IMR-90 (cell line): Measurements from ENCODE around the gene SLC27A2. TPM values are rescaled to one million over a fixed set of nuclear protein-coding genes. Genes with fewer than 3 reads are reported as not detected.

Experiments used
- ATAC-seq: fragments of 200-7000 bp; cut with Tn5 transposase; 2 replicates; pipeline ENCODE4 v1.9.1; 2020; ENCODE audit warnings: low read depth, mild to moderate bottlenecking, moderate library complexity
- BruUV-seq: library from RNA; stranded (reverse); fragments of 400-500 nt; replicated peaks from 2 replicates; lab custom pipeline; 2021; lab: Mats Ljungman, UMichigan
- CTCF ChIA-PET: fragments of 300-600 bp; formaldehyde crosslinking; extraction: SDS; loops from one replicate; lab custom pipeline; 2021; ENCODE audit warnings: antibody characterized with exemption; lab: Yijun Ruan, JAX
- POLR2A ChIA-PET: fragments of 300-600 bp; sonication (Branson Sonifier 250); formaldehyde crosslinking; loops from one replicate; lab custom pipeline; 2022; ENCODE audit warnings: antibody characterized with exemption; ENCODE audit not compliant: unreplicated experiment; lab: Charles Lee
- DNase-seq: peaks from one replicate; pipeline ENCODE4 v3.0.0; 2013
- H2AFZ ChIP-seq: replicated peaks from 2 replicates; pipeline ENCODE3; 2013; ENCODE audit warnings: low read length, mild to moderate bottlenecking; ENCODE audit not compliant: poor library complexity
- H2AK5ac ChIP-seq: 2 replicates; pipeline ENCODE4 v1.6.1; 2013; ENCODE audit warnings: low read depth, low read length, inconsistent platforms
- H2AK9ac ChIP-seq: replicated peaks from 2 replicates; pipeline ENCODE3; 2013; ENCODE audit warnings: mild to moderate bottlenecking, low read depth, low read length, moderate library complexity; ENCODE audit not compliant: poor library complexity
- H2BK120ac ChIP-seq: 2 replicates; pipeline ENCODE4 v1.6.1; 2013; ENCODE audit warnings: low read depth, low read length, inconsistent platforms
- H2BK15ac ChIP-seq: 3 replicates; pipeline ENCODE4 v1.6.1; 2013; ENCODE audit warnings: low read depth, low read length, inconsistent platforms
- H2BK20ac ChIP-seq: 2 replicates; pipeline ENCODE4 v1.6.1; 2013; ENCODE audit warnings: low read depth, mild to moderate bottlenecking, inconsistent platforms, low read length, moderate library complexity
- H2BK5ac ChIP-seq: 2 replicates; pipeline ENCODE4 v1.6.1; 2013; ENCODE audit warnings: mild to moderate bottlenecking, low read depth, low read length, inconsistent platforms; ENCODE audit not compliant: poor library complexity, severe bottlenecking
- H3K14ac ChIP-seq: replicated peaks from 2 replicates; pipeline ENCODE4 v1.6.1; 2013; ENCODE audit warnings: low read depth, low read length, inconsistent platforms
- H3K18ac ChIP-seq: 2 replicates; pipeline ENCODE4 v1.6.1; 2013; ENCODE audit warnings: low read depth, low read length, control low read depth
- H3K23ac ChIP-seq: 2 replicates; pipeline ENCODE4 v1.6.1; 2013; ENCODE audit warnings: low read depth, low read length, inconsistent platforms
- H3K27ac ChIP-seq: 2 replicates; pipeline ENCODE4 v1.5.1; 2013; ENCODE audit warnings: mild to moderate bottlenecking, control low read depth, low read length; ENCODE audit not compliant: insufficient read depth
- H3K27me3 ChIP-seq: 2 replicates; pipeline ENCODE4 v1.6.1; 2013; ENCODE audit warnings: low read length; ENCODE audit not compliant: control insufficient read depth, insufficient read depth
- H3K36me3 ChIP-seq: 2 replicates; pipeline ENCODE4 v1.6.1; 2013; ENCODE audit warnings: low read length, mixed read lengths; ENCODE audit not compliant: control insufficient read depth, insufficient read depth
- H3K4ac ChIP-seq: 2 replicates; pipeline ENCODE4 v1.6.1; 2013; ENCODE audit warnings: low read depth, low read length, inconsistent platforms
- H3K4me1 ChIP-seq: 2 replicates; pipeline ENCODE4 v1.6.1; 2013; ENCODE audit warnings: low read length, mixed read lengths; ENCODE audit not compliant: control insufficient read depth, insufficient read depth
- H3K4me2 ChIP-seq: 2 replicates; pipeline ENCODE4 v1.6.1; 2013; ENCODE audit warnings: low read depth, mild to moderate bottlenecking, control low read depth, low read length, moderate library complexity
- H3K4me3 ChIP-seq: 2 replicates; pipeline ENCODE4 v1.5.1; 2013; ENCODE audit warnings: low read depth, mild to moderate bottlenecking, control low read depth, low read length, moderate library complexity; ENCODE audit not compliant: insufficient read depth
- H3K56ac ChIP-seq: 2 replicates; pipeline ENCODE4 v1.6.1; 2013; ENCODE audit warnings: low read length, inconsistent platforms; ENCODE audit not compliant: insufficient read depth; ENCODE audit errors: extremely low read depth
- H3K79me1 ChIP-seq, 2 experiments: 2 replicates each; pipeline ENCODE4 v1.6.1; 2013; ENCODE audit warnings: low read length in 2 of 2, inconsistent platforms in 1 of 2, low read depth in 1 of 2
- H3K9ac ChIP-seq: 2 replicates; pipeline ENCODE4 v1.6.1; 2013; ENCODE audit warnings: low read depth, low read length, control low read depth
- H3K9me1 ChIP-seq: 2 replicates; pipeline ENCODE4 v1.6.1; 2013; ENCODE audit warnings: low read length, inconsistent platforms; ENCODE audit not compliant: insufficient read depth
- H3K9me3 ChIP-seq: 2 replicates; pipeline ENCODE4 v1.6.1; 2013; ENCODE audit warnings: low read length; ENCODE audit not compliant: control insufficient read depth, insufficient read depth
- H4K20me1 ChIP-seq: 2 replicates; pipeline ENCODE4 v1.6.1; 2013; ENCODE audit warnings: low read length, inconsistent platforms; ENCODE audit not compliant: insufficient read depth
- H4K5ac ChIP-seq: 2 replicates; pipeline ENCODE4 v1.6.1; 2013; ENCODE audit warnings: mild to moderate bottlenecking, low read depth, low read length, control low read depth
- H4K8ac ChIP-seq, 2 experiments: 2 replicates each; pipeline ENCODE4 v1.6.1; 2013; ENCODE audit warnings: low read depth in 2 of 2, low read length in 2 of 2, control low read depth in 1 of 2, inconsistent platforms in 1 of 2
- H4K91ac ChIP-seq: 2 replicates; pipeline ENCODE4 v1.6.1; 2013; ENCODE audit warnings: low read depth, low read length, inconsistent platforms; ENCODE audit not compliant: insufficient read depth
- BHLHE40 ChIP-seq: fragments of 150-350 bp; IDR thresholded peaks from 2 replicates; pipeline ENCODE4 v1.6.1; 2016; ENCODE audit warnings: mild to moderate bottlenecking, low read depth, low read length
- CEBPB ChIP-seq: IDR thresholded peaks from 2 replicates; pipeline ENCODE4 v1.6.1; 2012; ENCODE audit warnings: low read depth, low read length, improper control_type of control experiment
- CHD1 ChIP-seq: IDR thresholded peaks from 2 replicates; pipeline ENCODE4 v1.6.1; 2012; ENCODE audit warnings: low read depth, low read length, improper control_type of control experiment
- CTCF ChIP-seq: conservative IDR thresholded peaks from 2 replicates; pipeline ENCODE4 v1.5.1; 2012; ENCODE audit warnings: mild to moderate bottlenecking, low read depth, low read length, improper control_type of control experiment
- FOS ChIP-seq: fragments of 150-350 bp; IDR thresholded peaks from 2 replicates; pipeline ENCODE4 v1.6.1; 2016; ENCODE audit warnings: low read depth, low read length
- MAFK ChIP-seq: IDR thresholded peaks from 2 replicates; pipeline ENCODE4 v1.6.1; 2012; ENCODE audit warnings: low read depth, low read length, improper control_type of control experiment
- MAZ ChIP-seq: IDR thresholded peaks from 2 replicates; pipeline ENCODE4 v1.6.1; 2012; ENCODE audit warnings: low read depth, mild to moderate bottlenecking, low read length, improper control_type of control experiment, moderate library complexity, borderline replicate concordance
- MXI1 ChIP-seq: IDR thresholded peaks from 2 replicates; pipeline ENCODE4 v1.6.1; 2012; ENCODE audit warnings: low read depth, mild to moderate bottlenecking, low read length, moderate library complexity, borderline replicate concordance
- NFE2L2 ChIP-seq: fragments of 150-350 bp; IDR thresholded peaks from 2 replicates; pipeline ENCODE4 v1.6.1; 2016; ENCODE audit warnings: low read depth, mild to moderate bottlenecking, low read length
- POLR2A ChIP-seq: IDR thresholded peaks from 2 replicates; pipeline ENCODE4 v1.6.1; 2012; ENCODE audit warnings: mild to moderate bottlenecking, low read depth, low read length
- RAD21 ChIP-seq: IDR thresholded peaks from 2 replicates; pipeline ENCODE4 v1.6.1; 2012; ENCODE audit warnings: low read length, improper control_type of control experiment
- RCOR1 ChIP-seq: IDR thresholded peaks from 2 replicates; pipeline ENCODE4 v1.6.1; 2012; ENCODE audit warnings: mild to moderate bottlenecking, low read length, improper control_type of control experiment; ENCODE audit not compliant: insufficient replicate concordance
- RFX5 ChIP-seq: IDR thresholded peaks from 2 replicates; pipeline ENCODE4 v1.8.0; 2012; ENCODE audit warnings: low read depth, mild to moderate bottlenecking, low read length, moderate library complexity
- SMC3 ChIP-seq: fragments of 150-350 bp; IDR thresholded peaks from 2 replicates; pipeline ENCODE4 v1.6.1; 2016; ENCODE audit warnings: low read depth, mild to moderate bottlenecking, antibody characterized with exemption, low read length, moderate library complexity
- WGBS, 2 experiments: methylation state at CpG; one replicate each; pipeline versions ENCODE4 v1.1.5 to v1.1.7; 2013; ENCODE audit warnings: missing lambda C conversion rate in 2 of 2; ENCODE audit not compliant: insufficient read length in 1 of 2; ENCODE audit errors: extremely low coverage in 2 of 2; 5-methylcytosine and 5-hydroxymethylcytosine counted together
- dilution Hi-C: fragments of 300-500 bp; cut with HindIII; formaldehyde crosslinking; loops from one replicate; pipeline ENCODE4 v1.14.3; 2018; ENCODE audit warnings: low sequenced_read_pairs; ENCODE audit not compliant: unreplicated experiment
- in situ Hi-C: fragments of 300-500 bp; cut with MboI; formaldehyde crosslinking; loops from 3 replicates; pipeline ENCODE4 v1.14.3; 2019; ENCODE audit warnings: low sequenced_read_pairs, inconsistent platforms, mixed read lengths
- intact Hi-C: fragments of 100-400 bp; cut with micrococcal nuclease; formaldehyde crosslinking; loops from 2 replicates; pipeline ENCODE4 v1.10.0; 2022
- polyA plus RNA-seq, 3 experiments: library from polyadenylated mRNA; depleted of rRNA; stranded (reverse); fragments of >200 nt; gene quantifications; 2 replicates each; pipeline ENCODE4 v1.2.3, GENCODE V29; 2012; ENCODE audit warnings: low replicate concordance in 1 of 3
- total RNA-seq: library from RNA; depleted of rRNA; stranded (reverse); fragments of >200 nt; gene quantifications from 2 replicates; pipeline ENCODE4 v1.2.3, GENCODE V29; 2012
- TF ChIP-seq, protein P1 (sequence below): fragments of 150-350 bp; IDR thresholded peaks from 2 replicates; pipeline ENCODE4 v1.6.1; 2016; ENCODE audit warnings: low read depth, mild to moderate bottlenecking, low read length, moderate library complexity, borderline replicate concordance
- TF ChIP-seq, protein P2 (sequence below): fragments of 150-350 bp; IDR thresholded peaks from 2 replicates; pipeline ENCODE4 v1.6.1; 2017; ENCODE audit warnings: mild to moderate bottlenecking, antibody characterized with exemption, low read length, low read depth

The SLC27A2 gene
- total and polyA plus RNA-seq, 2 of the 4 experiments (the other 2 are of a cell fraction) = under 0.01 TPM; not detected in 1

DNA sequence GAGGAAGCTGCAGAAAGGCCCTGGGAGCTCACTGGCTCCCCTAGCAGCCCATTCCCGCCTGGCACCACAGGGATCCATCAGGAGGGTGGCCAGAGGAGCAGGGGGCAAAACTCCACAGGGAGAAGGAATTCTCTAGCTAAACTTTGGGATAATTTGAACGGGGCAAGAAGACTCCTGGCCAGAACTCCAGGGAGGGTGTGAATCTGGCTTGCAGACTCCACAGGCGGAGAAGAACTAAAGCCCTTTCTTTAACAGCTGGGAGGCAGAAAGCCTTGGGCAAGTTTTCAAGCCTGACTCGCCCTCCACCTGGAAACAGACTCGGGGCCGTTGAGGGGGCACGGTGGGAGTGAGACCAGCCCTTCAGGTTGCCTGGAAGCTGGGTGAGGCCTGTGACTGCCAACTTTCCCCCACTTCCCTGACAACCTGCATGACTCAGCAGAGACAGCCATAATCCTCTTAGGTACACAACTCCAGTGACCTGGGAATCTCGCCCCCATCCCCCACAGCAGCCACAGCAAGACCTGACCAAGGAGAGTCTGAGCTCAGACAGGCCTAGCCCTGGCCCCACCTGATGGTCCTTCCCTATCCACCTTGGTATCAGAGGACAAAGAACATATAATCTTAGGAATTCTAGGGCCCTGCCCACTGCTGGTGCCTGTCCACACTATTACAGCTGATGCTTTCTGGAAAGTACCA, 28.6 kb downstream of the SLC27A2 start:
- no peak overlapping the region for H4K8ac ChIP-seq
- no peak overlapping the region for H3K9ac ChIP-seq
- no peaks in the 10 kb centered on the region for H4K20me1 ChIP-seq
- WGBS, 2 experiments = 53% methylated on average over 2 of the region's 8 CpGs; no CpG with 5 or more reads in 1 of the 2 experiments
- H3K18ac ChIP-seq = no peak overlapping the region
- no peak overlapping the region for H3K4me3 ChIP-seq
- H3K56ac ChIP-seq = no peak overlapping the region
- POLR2A ChIA-PET = interaction anchor here (0.6 kb wide), 1 partner anchor 115 kb away, joined by 5 read pairs; no protein-coding TSS in a partner anchor
- no peaks in the 10 kb centered on the region; the same call in 1 of the 2 replicates for H3K9me1 ChIP-seq
- CTCF ChIA-PET = no interaction called here
- no peak overlapping the region for H3K4me2 ChIP-seq
- H2BK20ac ChIP-seq = no peak overlapping the region
- no peaks in the 10 kb centered on the region for H3K4me1 ChIP-seq
- no peak overlapping the region for H2BK15ac ChIP-seq
- H2AK9ac ChIP-seq = no peak overlapping the region
- no peak overlapping the region for H3K27ac ChIP-seq
- no peak for DNase-seq
- H4K5ac ChIP-seq = no peak overlapping the region
- in situ Hi-C loops = no loop called here
- H3K9me3 ChIP-seq = peaks cover 4% of the 10 kb centered on the region; the same call in 1 of the 2 replicates
- no TSS peak for BruUV-seq
- H2BK5ac ChIP-seq = no peak overlapping the region
- intact Hi-C loops = no loop called here
- H3K27me3 ChIP-seq = no peaks in the 10 kb centered on the region; the same call in 1 of the 2 replicates
- H3K36me3 ChIP-seq = no peaks in the 10 kb centered on the region
- no peak overlapping the region for H2AK5ac ChIP-seq
- H3K14ac ChIP-seq = no peak overlapping the region
- no peak for ATAC-seq
- no peak overlapping the region for H2AFZ ChIP-seq
- no peak overlapping the region for H4K91ac ChIP-seq
- no peak overlapping the region for H3K23ac ChIP-seq
- H3K4ac ChIP-seq = no peak overlapping the region
- no peaks in the 10 kb centered on the region for H3K79me1 ChIP-seq
- dilution Hi-C loops = no loop called here
- TF ChIP-seq MAFK (no peak), POLR2A (no peak), BHLHE40 (no peak), RAD21 (no peak), FOS (no peak), MAZ (no peak), CTCF (no peak), SMC3 (no peak), CHD1 (no peak), RCOR1 (no peak), MXI1 (no peak), CEBPB (no peak), RFX5 (no peak), NFE2L2 (no peak)
- TF ChIP-seq, protein P1, sequence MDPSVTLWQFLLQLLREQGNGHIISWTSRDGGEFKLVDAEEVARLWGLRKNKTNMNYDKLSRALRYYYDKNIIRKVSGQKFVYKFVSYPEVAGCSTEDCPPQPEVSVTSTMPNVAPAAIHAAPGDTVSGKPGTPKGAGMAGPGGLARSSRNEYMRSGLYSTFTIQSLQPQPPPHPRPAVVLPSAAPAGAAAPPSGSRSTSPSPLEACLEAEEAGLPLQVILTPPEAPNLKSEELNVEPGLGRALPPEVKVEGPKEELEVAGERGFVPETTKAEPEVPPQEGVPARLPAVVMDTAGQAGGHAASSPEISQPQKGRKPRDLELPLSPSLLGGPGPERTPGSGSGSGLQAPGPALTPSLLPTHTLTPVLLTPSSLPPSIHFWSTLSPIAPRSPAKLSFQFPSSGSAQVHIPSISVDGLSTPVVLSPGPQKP = no peak
- TF ChIP-seq, protein P2, sequence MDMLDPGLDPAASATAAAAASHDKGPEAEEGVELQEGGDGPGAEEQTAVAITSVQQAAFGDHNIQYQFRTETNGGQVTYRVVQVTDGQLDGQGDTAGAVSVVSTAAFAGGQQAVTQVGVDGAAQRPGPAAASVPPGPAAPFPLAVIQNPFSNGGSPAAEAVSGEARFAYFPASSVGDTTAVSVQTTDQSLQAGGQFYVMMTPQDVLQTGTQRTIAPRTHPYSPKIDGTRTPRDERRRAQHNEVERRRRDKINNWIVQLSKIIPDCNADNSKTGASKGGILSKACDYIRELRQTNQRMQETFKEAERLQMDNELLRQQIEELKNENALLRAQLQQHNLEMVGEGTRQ = no peak
- H2BK120ac ChIP-seq = no peak overlapping the region
